Stimulated activated CD4-positive, alpha-beta T cell treated with anti-CD3 and anti-CD28 coated beads, Interleukin-15, amount 100 ng/mL, for 1 hour (primary cell): ENCODE data around the gene BICDL2.

Experiments used
- DNase-seq, 2 donors: peaks; one replicate each; pipeline ENCODE4 v3.0.0-alpha.2; 2020; ENCODE audit warnings: low read depth in 1 of 2, low spot score in 1 of 2

BICDL2 gene

DNA sequence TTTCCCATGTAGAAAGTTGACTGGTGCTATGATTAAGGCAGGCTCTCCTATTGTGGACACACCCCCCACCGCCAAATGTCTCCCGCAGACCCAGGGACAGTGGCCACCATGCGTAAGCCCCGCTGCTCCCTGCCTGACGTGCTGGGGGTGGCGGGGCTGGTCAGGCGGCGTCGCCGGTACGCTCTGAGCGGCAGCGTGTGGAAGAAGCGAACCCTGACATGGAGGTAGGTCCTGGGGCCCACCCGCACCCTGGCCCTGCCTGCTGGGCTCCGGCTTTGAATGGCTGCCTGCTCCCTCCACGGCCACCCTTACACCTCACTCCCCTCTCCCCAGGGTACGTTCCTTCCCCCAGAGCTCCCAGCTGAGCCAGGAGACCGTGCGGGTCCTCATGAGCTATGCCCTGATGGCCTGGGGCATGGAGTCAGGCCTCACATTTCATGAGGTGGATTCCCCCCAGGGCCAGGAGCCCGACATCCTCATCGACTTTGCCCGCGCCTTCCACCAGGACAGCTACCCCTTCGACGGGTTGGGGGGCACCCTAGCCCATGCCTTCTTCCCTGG is 13.3 kb upstream of the BICDL2 start:
- no peak for DNase-seq

DNA sequence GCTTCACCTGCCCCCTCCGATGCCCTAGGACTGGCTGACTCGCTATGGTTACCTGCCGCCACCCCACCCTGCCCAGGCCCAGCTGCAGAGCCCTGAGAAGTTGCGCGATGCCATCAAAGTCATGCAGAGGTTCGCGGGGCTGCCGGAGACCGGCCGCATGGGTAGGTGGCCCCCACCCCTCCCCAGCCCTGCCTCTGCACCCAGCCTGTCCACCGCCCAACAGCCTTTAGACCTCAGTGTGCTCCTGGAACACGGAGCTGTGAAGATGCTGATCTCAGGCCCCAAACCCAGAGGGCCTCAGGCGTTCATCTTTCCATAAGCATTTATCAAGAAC is 10.6 kb upstream of the BICDL2 start:
- DNase-seq: no peak

DNA sequence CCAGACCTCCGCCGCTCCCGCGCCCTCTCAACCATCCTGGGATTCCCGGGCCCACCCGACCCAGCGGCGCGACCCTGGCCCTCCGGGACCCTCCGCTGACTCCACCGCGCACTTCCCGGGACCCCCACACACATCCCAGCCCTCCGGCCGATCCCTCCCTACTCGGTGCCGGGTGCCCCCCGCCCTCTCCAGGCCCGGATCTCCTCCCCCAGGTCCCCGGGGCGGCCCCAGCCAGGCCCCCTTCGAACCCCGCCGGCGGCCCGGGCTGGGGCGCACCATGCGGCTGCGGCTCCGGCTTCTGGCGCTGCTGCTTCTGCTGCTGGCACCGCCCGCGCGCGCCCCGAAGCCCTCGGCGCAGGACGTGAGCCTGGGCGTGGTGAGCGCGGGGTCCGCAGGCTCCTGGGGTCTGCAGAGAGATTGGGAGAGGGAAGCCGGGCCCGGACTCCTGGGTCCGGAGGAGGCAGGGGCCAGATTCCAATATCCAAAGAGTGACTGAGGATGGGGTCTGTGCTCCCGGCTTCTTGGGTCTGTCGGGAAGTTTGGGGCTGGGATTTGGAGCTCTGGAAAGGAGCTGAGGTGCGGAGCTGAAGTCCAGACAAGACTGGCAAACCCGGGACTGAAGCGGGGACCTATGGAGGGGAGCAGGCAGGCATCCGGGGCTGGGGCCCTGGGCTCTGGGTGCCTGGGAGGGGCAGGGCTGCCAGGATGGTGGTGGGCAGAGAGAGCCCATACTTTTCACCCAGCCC is 10.1 kb upstream of the BICDL2 start:
- no peak for DNase-seq

DNA sequence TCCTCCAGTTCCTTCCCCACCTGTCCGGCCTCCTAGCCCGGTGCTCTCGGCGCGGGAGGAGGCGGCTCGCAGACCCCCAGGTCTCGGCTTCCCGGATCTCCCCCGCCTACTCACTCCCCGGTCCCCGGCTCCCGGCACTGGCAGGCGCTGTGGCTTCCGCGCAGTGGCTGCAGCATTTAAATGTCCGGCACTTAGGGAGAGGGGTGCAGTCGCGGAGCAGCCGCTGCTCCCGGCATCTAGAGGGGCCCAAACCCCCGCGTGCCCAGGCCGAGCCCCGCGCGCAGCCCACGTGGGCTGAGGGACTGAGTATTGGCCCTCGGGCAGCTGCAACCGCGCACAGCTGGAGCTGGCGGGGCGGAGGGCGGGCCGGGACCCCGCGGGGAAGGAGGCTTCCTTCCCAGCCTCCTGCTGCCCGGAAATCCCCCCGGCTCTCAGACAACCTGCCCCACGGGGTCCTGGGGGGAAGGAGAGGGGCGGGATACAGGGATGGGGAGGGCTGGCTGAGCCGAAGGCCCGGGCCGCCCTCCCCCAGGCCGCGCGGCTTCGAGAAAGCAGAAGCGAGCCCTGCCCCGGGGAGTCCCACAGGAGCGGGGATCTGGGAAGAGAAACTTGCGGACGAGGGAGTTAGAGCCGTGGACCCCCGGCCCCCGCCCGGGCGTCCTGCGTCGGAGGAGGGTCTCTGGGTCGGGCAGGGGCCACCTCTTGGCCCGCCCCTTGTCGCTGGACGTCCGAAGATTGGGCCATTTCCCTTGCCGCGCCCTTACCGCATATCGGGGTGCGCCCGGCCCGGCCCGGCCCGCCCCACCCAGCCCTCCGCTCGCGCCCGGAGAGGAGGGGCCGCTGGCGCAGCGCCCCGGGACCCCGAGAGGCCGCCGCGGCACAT is 9.3 kb upstream of the BICDL2 start, which contains the start of gene MMP25:
TSS of gene MMP25 (plus strand) at position 804 of the 883 bp plus-strand sequence. CDS start 357 bp downstream, outside the sequence.
- no peak for DNase-seq

DNA sequence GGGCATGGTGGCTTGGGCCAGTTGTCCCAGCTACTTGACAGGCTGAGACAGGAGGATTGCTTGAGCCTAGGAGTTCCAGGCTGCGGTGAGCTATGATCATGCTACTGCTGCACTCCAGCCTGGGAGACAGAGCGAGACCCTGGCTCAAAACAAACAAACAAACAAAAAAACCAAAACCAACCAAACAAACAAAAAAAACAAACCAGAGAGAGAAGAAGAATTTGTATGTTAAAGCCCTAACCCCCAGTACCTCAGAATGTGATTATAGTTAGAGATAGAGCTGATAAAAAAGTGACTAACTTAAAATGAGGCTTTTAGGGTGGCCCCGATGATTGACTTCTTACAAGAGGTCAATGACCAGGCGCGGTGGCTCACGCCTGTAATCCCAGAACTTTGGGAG is 8.0 kb upstream of the BICDL2 start:
- no peak for DNase-seq

DNA sequence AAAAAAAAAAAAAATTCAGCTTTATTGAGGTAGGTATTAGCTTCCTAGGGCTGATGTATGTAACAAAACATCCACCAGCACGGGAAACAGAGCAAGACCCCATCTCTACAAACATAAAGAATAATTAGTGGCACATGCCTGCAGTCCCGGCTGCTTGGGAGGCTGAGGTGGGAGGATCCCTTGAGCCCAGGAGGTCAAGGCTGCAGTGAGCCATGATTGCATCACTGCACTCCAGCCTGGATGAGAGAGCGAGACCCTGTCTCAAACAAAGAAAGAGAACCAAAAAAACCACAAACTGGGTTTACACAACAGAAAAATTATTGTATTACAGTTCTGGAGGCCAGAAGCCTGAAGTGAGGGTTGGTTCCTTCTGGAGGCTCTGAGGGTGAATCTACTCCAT is 5.6 kb upstream of the BICDL2 start:
- DNase-seq: no peak

DNA sequence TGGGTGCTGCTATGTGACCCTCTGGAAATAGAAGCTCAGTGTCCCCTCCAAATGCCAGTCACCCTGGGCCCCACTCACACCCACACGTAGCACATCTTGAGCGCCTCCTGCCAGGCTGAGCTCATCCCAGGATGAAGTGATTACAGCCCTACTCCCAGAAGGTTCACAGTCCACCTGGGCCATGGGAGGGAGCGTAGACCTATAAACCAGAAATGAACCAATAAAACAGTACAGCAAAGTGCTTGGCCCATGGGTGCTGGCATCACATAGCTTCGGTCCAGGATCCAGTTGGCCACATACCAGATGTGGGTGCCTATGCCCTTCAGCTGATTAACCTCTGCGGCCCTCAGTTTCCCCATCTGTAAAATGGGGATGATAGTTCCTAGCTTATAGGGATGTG is 2.2 kb upstream of the BICDL2 start:
- no peak for DNase-seq

DNA sequence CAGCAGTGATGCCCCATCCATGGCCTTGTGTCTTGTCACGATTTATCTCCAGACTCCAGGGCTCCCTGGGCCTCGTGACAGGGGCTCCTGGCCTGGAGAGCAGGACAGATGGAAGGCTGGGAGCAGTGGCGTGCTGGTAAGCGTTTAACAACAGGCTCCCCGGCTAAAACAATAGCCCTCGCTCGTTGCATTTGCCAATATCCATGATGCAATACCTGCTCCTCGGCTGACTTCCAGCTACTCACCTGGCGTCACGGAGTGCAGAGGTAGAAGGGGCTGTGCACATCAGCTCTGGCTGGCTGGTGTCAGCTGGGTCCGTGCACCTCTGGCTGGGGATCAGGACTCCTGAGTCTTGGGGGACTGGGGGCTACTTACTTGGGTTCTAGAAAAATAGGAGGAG is 1.5 kb upstream of the BICDL2 start:
- no peak for DNase-seq

DNA sequence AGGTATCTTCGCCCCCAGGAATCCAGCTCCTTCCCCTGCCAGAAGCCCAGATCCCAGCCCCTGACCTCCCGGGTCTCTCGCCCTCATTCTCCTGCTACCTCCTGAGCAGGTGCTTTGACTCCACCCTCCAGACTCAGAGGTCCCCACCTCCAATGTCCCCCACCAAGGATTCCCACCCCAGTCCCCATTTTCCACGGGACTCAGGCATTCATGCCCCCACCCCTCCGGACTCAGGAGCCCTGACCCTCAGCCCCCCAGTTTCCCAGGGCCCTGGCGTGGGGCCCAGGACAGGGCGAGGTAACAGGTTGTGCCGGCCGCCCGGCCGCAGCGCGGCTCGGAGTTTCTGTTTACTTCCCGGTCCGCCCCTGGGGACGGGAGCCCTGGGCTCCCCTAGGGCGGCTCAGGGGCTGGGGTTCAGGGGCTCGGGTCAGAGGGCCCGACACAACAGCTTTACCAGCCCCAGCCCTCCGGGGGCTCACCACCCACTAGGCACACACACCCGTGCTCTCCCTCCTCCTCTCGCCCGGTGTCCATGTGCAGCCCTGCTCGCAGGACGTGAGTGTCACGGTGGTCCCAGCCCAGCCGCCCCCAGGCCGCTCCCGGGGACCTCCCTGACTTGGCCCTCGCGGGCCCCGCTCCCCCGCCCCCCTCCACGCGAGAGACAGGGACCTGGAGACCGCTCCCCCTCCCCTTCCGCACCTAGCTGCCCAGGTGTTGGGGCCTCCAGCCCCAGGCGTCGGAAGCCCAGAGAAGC is 595 bp downstream of the BICDL2 start:
- DNase-seq: no peak

DNA sequence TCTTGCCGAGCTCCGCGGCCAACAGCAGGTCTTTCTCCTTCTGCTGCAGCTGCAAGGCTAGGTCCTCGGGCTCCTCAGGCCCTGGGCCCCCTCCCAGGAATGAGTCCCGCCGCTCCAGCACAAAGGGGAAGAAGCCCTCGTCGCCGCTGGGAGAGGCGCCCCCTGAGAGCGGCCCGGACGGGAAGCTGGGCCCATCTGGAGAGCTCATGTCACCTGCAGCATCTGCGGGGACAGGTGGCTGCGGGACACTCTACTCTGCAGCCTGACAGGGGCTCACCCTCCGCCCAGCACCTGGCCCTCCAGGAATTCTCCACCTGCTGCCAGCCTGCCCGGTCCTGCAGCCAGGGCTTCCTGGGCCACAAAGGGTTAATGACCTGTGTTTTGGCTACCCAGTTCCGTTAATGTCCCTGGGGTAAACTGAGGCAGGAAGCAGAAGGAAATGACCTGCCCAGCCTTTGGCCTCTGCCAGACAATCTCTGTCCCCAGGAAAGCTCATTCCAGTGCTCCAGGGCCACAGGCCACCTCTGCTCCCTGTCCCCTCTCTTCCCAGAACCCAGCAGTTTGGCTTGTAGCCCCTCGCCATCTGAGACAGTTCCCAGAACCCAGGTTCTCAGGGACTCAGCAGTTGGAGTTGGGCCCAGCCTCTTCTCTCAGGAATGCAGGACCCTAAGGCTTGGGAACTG is 1.3 kb downstream of the BICDL2 start:
- no peak for DNase-seq

DNA sequence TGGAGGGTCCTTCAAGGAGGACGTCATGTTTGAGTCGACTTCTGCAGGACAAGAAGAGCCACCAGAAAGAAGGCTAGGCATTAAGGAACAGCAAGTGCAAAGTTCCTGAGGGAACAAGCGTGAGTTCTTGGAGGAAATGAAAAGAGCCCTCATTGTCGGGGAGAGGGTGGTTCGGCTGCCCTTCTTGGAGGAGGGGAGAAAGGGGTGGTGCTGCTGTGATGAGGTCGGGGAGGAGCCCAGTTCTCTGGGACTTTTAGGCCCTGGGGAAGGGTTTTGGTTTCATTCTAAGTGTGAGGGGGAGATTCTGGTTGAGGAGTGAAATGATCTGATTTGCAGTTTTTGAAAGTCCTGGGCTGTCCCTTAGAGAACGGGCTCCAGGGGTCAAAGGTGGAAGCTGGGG is 4.1 kb downstream of the BICDL2 start:
- DNase-seq: no peak

DNA sequence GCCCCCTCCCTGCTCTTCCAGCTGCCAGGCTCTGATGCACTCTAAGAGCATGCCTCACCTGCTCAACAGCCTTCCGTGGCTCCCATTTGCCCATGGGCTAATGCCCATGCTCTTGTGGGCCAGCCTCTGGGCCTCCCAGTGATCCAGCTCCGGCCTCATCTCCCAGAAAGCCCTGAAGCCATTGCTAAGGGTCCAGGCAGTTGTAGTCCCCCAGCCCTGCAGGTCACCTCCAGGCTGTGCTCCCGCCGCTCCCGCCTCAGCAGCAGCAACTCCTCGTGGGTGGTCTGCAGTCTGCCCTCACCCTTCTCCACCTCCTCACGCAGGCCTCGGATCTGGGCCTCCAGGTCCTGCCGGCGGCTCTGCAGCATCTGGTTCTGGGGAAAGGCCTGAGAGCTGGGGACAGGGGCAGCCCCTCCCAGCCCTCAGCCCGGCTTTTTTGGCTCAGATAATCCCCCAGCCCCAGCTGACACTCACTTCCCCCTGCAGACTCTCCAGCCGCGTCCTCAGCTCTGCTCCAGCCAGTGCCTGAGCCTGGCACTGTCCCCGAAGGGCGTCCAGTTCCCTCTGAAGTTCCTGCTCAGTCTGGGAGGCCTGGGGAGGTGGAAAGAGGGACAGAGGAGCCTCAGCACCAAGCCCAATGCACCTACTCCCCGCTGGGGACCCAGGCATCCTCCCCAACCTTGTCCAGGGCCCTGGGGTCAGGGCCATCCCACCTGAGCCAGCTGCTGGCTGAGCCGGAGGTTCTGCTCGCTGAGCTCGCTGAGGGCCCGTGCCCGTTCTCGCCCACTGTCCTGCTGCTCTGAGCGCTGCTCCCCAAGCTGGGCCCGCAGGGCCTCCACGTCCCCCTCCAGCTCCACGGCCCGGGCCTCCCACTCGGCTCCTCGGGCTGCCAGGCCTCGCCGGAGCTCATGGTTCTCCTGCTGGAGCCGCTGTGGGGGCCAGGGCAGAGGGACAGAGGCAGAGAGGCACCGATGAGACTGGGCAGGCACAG is 6.2 kb downstream of the BICDL2 start:
- DNase-seq: no peak

DNA sequence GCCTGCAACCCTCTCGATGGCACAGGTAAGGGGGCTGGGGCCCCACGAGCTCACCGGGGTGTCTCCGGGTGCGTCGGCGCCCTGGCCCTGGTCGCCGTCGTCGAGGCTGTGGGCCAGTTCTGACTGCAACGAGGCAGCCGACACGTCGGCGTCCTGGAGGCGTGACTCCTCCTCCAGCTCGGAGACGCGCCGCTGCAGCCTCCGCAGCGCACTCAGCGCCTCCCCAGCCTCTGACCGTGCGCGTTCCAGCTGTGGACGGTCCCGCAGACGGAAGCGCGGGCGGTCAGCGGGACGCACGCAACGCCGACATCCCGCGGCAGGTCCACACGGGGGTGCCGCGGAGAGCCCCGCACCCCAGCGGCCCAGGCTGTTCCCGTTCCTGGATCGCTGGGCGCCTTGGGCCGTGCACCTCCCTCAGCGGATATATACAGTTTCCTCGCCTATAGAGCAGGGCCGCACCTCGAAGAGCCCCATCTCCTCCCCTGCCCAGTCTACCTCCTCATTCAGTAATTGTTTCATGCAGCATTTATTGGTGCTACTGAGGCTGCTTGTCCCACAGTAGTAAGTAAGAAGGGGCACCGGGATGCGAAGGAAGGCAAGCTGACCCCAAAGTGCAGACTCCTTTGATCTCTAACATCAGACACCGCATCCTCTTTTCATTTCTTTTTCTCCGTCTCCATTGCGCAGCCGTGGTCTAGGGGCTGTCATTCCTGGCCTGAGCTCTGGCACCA is 7.1 kb downstream of the BICDL2 start:
- DNase-seq: no peak

DNA sequence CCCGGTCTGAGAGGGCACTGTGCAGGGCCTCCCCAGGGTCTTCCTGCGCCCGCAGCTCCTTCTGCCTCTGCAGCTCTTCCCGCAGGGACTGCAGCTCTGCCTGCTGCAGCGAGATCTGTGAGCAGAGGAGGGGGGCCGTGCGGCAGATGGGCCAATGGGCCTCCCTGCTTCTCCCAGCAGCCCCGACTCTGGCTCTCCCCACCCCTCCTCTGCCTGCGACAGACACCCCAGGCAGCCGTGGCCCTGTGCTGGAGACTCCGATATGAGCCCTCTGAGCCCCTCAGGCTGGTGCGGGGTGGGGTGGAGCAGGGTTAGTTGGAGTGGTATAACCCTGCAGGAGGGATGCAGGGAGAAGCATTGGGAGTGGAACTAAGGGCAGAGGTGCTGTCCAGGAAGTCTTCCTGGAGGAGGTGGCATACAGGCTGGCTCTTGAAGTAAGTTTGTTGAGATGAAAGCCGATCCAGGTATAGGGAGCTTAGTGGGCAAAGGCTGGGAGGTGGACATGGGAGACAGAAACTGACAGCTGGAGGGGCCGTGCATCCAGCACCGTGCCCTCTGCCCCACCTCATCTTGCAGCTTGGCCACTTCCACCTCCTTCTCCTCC is 7.9 kb downstream of the BICDL2 start:
- no peak for DNase-seq

DNA sequence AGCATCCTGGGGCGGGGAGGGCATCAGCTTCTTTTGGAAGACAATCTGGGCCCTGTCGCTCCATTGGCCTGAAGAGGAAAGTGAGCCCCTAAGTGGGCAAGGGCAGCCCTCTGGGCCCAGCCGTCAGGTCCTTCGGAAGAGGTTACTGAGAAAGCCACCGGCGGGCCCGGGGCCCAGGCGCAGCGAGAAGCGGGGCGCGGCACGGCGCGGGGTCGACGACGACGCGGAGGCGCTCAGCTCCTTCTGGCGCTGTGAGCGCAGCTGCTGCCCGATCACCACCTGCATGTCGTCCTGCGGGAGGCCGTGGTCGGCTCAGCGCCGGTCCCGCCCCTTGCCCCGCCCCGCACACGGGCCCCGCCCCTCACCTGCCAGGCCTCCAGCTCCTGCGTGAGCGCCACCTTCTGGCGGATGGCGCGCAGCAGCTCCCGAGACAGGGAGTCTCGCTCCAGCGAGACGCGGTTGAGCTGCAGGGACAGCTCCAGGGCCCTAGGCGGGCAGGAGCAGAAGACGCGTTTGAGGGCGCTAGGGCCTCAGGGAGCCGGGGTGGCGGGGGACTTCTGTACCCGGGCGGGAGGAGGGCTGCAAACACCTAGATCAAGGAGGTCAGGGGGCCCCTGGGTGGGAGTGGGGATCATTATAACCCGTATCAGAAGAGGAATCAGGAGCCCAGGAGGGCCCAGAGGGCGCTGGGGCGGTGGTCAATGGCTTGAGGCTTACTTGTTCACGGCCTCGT is 8.6 kb downstream of the BICDL2 start:
- DNase-seq: peak; percentile 77 to 87

DNA sequence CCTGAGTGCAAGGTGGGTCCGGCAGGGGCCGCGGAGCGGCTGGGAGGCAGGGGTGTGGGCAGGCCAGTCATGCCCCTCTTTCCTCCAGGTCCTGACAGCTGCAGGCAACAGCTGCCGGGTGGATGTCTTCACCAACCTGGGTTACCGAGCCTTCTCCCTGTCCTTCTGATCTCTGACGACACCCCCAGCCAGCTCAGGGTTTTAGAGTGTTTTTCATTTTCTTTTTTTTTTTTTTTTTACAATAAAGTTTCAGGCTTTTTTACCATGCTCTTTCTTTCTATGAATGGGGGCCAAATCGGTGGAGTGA is 9.3 kb downstream of the BICDL2 start:
- DNase-seq: no peak

DNA sequence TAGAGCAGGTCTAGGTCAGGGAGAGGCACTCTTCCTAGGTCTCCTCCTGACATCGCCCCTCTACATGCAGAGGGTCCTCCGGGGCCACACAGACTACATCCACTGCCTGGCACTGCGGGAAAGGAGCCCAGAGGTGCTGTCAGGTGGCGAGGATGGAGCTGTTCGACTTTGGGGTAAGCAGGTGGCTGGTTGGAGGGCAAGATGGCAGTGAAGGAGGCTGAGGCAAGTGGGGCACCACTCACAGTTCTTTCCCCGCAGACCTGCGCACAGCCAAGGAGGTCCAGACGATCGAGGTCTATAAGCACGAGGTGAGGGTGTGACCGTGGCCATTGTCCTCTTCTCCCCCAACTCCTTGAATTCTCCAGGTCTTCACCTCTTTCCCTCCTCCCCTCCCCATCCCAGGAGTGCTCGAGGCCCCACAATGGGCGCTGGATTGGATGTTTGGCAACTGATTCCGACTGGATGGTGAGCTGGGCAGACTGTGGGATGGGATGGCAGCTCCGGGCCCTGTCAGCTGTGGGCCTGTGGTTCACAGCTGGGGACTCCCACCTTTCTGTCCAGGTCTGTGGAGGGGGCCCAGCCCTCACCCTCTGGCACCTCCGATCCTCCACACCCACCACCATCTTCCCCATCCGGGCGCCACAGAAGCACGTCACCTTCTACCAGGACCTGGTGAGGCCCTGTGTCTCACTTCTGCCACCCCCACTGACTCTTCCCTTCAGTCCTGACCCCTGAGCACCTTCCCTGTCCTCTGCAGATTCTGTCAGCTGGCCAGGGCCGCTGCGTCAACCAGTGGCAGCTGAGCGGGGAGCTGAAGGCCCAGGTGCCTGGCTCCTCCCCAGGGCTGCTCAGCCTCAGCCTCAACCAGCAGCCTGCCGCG is 9.9 kb downstream of the BICDL2 start:
- DNase-seq: no peak
